GM20000 (cell line): ENCODE data around the gene GFRA3.
A peak's percentile ranks its signal among the peaks of the same experiment; 100 is the strongest.

Source experiments
- DNase-seq: peaks from one replicate; pipeline ENCODE4 v3.0.0; 2012; ENCODE audit warnings: low spot score
- TF ChIP-seq, protein P1 (sequence below): IDR thresholded peaks from 2 replicates; pipeline ENCODE4 v1.5.1; 2012; ENCODE audit warnings: mild to moderate bottlenecking, control low read depth; ENCODE audit errors: extremely low read depth, missing control alignments

GFRA3 gene

DNA sequence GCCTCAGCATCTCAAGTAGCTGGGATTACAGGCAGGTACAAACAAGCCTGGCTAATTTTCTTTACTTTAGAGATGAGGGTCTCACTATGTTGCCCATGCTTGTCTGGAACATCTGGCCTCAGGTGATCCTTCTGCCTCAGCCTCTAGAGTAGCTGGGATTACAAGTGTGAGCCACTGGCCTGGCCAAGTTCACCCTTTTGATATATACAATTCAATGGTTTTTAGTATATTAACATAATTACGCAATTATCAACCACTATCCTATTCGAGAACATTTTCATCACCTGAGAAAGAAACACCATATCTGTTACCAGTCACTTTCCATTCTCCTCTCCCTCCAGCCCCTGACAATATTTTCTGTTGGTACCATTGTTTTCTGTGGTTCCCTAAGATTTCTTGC is 57.6 kb downstream of the GFRA3 start:
- TF ChIP-seq, protein P1, sequence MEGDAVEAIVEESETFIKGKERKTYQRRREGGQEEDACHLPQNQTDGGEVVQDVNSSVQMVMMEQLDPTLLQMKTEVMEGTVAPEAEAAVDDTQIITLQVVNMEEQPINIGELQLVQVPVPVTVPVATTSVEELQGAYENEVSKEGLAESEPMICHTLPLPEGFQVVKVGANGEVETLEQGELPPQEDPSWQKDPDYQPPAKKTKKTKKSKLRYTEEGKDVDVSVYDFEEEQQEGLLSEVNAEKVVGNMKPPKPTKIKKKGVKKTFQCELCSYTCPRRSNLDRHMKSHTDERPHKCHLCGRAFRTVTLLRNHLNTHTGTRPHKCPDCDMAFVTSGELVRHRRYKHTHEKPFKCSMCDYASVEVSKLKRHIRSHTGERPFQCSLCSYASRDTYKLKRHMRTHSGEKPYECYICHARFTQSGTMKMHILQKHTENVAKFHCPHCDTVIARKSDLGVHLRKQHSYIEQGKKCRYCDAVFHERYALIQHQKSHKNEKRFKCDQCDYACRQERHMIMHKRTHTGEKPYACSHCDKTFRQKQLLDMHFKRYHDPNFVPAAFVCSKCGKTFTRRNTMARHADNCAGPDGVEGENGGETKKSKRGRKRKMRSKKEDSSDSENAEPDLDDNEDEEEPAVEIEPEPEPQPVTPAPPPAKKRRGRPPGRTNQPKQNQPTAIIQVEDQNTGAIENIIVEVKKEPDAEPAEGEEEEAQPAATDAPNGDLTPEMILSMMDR, result no peak
- DNase-seq, result no peak

DNA sequence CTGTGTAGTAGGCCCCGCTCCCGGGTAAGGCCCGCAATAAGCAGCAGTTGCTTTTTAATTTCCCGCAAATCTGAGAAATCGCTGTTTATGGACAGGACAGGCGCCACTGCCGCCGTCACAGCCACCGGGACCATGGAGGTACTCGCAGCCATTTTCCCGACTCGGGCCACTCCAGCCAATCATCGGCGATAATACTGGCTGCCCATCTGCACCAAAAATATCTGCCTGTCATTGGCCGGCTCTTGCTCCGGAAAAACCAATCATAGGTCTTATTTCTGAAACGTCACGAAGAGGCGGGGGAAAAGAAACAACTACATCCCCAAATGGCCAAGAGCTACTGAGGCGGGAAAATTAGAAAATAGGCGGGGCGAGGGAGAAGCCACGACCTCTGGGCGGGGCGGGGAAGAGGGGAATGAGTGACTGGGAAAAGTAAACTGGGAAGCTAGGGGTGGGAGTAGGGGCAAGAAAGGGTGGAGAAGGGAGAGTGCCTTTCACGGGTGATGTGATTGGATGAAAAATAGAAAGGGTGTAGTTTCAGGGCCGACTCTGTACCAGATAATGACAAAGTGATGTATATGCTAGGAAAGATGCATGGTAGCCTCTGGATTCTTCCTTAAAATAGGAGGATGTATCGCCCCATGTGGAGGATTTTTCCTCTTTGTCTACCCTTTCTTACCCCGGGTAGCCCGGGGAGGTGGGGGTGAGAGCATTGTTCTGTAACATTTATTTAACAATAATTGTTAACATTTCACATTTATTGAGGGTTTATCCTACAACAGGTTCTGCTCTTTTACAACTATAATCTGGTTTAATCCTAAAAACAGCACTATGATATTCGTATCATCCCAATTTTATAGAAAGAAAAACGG is 61.0 kb downstream of the GFRA3 start, which contains the start of gene CDC23:
CDC23 (minus strand) TSS at position 163 of the 869 bp plus-strand sequence; CDS start at position 152, 11 bp downstream.
- TF ChIP-seq, protein P1, result no peak
- DNase-seq, result peak; percentile 96

DNA sequence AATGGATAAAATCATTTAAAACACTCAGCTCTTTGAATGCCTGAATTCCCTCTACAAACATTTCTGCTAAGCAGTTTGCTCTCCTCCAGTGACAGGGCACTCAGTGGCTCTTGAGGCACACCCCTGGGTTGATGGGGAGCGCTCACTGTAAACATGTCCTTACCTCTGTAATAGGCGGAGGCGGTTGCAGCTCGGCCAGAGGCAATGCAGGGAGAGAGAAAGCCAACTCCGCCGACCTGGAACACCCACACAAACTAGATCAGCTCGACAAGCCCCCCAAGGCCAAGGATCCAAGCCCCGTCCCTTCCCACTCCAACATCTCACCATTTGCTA is 61.6 kb downstream of the GFRA3 start:
- DNase-seq, result no peak
- TF ChIP-seq, protein P1, result no peak

DNA sequence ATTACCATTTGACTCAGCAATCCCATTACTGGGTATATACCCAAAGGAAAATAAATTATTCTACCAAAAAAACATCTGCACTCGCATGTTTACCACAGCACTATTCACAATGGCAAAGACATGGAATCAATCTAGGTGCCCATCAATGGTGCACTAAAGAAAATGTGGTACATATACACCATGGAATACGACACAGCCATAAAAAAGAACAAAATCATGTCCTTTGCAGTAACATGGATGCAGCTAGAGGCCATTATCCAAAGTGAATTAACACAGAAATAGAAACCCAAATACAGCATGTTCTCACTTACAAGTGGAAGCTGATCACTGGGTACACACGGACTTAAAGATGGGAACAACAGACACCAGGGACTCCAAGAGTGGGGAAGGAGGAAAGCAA is 63.4 kb downstream of the GFRA3 start:
- no peak for DNase-seq
- TF ChIP-seq, protein P1, result no peak
